ENCODE data around the gene BPIFB1. TPM values are rescaled to one million over a fixed set of nuclear protein-coding genes. Genes with fewer than 3 reads are reported as not detected.

The BPIFB1 gene
- total RNA-seq, 1 experiment from 2014 or later: not detected

DNA sequence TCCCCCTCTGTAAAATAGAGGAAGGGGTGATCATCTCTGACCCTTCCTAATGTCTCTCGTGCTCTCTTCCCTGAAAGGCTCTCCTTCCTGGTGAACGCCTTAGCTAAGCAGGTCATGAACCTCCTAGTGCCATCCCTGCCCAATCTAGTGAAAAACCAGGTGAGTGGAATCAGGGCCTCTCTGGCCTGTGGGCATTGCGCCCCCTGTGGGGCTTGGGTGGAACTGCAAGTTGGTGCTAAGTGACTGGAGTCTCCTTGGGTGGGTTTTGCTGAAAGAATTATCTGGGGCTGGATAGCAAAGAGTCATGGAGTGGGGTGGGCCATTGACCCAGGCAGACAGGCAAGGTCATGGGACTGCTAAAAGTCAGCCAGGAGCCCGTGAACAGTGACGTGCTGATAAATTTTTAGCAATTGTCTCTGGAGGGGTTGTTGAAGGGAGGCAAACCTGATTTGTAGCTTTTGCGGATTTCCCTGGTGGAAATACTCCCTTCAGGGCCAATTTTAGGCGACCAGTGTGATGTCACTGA, 8.9 kb downstream of the BPIFB1 start:
- H3K9me3 ChIP-seq (ENCODE audit: low read length): no peaks in the 10 kb centered on the region
- H3K36me3 ChIP-seq (ENCODE audit: insufficient read depth, low read length): no peaks in the 10 kb centered on the region
- DNase-seq: peak; percentile 93
- H4K20me1 ChIP-seq (ENCODE audit: insufficient read depth, low read depth, low read length): no peaks in the 10 kb centered on the region
- H3K27me3 ChIP-seq (ENCODE audit: low read length): no peaks in the 10 kb centered on the region
- no peak overlapping the region for H2AFZ ChIP-seq (ENCODE audit: low read length)
- H3K4me3 ChIP-seq (ENCODE audit: low read length): no peak overlapping the region
- H3K27ac ChIP-seq (ENCODE audit: low read length): no peak overlapping the region
- no peaks in the 10 kb centered on the region for H3K4me1 ChIP-seq (ENCODE audit: low read length)
- H3K79me2 ChIP-seq (ENCODE audit: low read length): no peaks in the 10 kb centered on the region
- H3K9ac ChIP-seq (ENCODE audit: low read length): no peak overlapping the region
- H3K4me2 ChIP-seq (ENCODE audit: low read depth, low read length, poor library complexity, severe bottlenecking): no peak overlapping the region
- no peaks in the 10 kb centered on the region for H3K9me2 ChIP-seq (replicated peaks; ENCODE audit: insufficient read depth, low read length)

DNA sequence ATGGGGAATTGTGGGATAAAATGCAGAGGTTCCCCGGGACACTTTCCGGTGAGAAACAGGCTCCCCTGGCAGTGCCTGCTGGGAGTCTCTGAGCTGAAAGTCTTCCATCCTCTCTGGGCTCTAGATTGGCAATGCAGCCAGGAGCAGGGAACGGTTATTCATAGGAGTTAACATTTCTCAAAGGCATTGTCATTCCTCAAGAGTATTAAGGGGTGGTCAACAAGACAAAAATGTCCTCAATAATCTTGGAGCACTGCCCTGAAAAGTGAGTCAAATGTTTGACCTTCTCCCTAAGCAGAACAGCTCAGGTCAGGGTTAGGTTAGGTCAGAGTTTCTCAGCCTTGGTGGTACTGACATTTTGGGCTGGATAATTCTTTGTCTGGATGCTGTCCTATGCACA, 13.2 kb downstream of the BPIFB1 start:
- H4K20me1 ChIP-seq (ENCODE audit: insufficient read depth, low read depth, low read length): no peaks in the 10 kb centered on the region
- no peaks in the 10 kb centered on the region for H3K9me3 ChIP-seq (ENCODE audit: low read length)
- no peak for DNase-seq
- no peak overlapping the region for H3K4me3 ChIP-seq (ENCODE audit: low read length)
- no peaks in the 10 kb centered on the region for H3K27me3 ChIP-seq (ENCODE audit: low read length)
- no peaks in the 10 kb centered on the region for H3K79me2 ChIP-seq (ENCODE audit: low read length)
- peaks cover 3% of the 10 kb centered on the region; the same call in 1 of the 2 replicates for H3K4me1 ChIP-seq (ENCODE audit: low read length)
- no peak overlapping the region for H3K4me2 ChIP-seq (ENCODE audit: low read depth, low read length, poor library complexity, severe bottlenecking)
- H3K36me3 ChIP-seq (ENCODE audit: insufficient read depth, low read length): no peaks in the 10 kb centered on the region
- H3K9me2 ChIP-seq (replicated peaks; ENCODE audit: insufficient read depth, low read length): no peaks in the 10 kb centered on the region
- H2AFZ ChIP-seq (ENCODE audit: low read length): no peak overlapping the region
- H3K9ac ChIP-seq (ENCODE audit: low read length): no peak overlapping the region
- H3K27ac ChIP-seq (ENCODE audit: low read length): no peak overlapping the region

- no peak overlapping the region for H3K4me3 ChIP-seq (ENCODE audit: low read length)
- H3K27me3 ChIP-seq (ENCODE audit: low read length): peaks cover 5% of the 10 kb centered on the region; the same call in 1 of the 2 replicates
- H3K36me3 ChIP-seq (ENCODE audit: insufficient read depth, low read length): no peaks in the 10 kb centered on the region
- no peak for DNase-seq
- H3K9me2 ChIP-seq (replicated peaks; ENCODE audit: insufficient read depth, low read length): no peaks in the 10 kb centered on the region
- H3K27ac ChIP-seq (ENCODE audit: low read length): no peak overlapping the region
- no peak overlapping the region for H3K9ac ChIP-seq (ENCODE audit: low read length)
- H3K79me2 ChIP-seq (ENCODE audit: low read length): no peaks in the 10 kb centered on the region
- H4K20me1 ChIP-seq (ENCODE audit: insufficient read depth, low read depth, low read length): no peaks in the 10 kb centered on the region
- H3K4me1 ChIP-seq (ENCODE audit: low read length): peaks cover 3% of the 10 kb centered on the region; the same call in 1 of the 2 replicates
- H2AFZ ChIP-seq (ENCODE audit: low read length): no peak overlapping the region
- H3K4me2 ChIP-seq (ENCODE audit: low read depth, low read length, poor library complexity, severe bottlenecking): no peak overlapping the region
- H3K9me3 ChIP-seq (ENCODE audit: low read length): no peaks in the 10 kb centered on the region
These were observed 15.4 kb downstream of the BPIFB1 start for GRCh38 chr20:33298391-33298790.

DNA sequence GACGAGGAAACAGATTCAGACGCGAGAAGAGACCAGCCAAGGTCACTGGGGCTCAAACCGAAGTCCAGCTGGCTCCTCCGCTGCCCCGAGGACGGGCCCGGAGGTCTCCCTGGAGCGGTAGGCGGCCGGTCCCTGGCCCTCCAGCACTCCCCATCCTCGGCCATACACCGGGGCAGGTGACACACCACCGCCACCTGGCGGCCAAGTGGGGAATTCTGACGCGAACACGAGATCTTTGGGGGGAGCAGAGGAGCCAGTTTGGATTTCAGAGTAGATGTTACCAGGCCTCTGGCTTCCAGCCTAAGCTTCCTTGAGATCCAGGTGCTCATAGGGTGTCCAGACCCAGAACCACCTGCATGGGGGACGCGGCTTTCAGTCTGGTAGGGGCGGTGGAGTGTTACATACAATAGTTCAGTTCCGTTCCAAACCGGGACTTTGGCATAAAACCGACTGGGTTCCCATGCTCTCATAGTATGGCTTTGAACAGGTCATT, 16.1 kb downstream of the BPIFB1 start:
- peak overlapping the region; percentile 36; the same call in 1 of the 2 replicates for H3K9ac ChIP-seq (ENCODE audit: low read length)
- H3K27me3 ChIP-seq (ENCODE audit: low read length): peaks cover 5% of the 10 kb centered on the region; the same call in 1 of the 2 replicates
- no peaks in the 10 kb centered on the region for H3K79me2 ChIP-seq (ENCODE audit: low read length)
- H3K27ac ChIP-seq (ENCODE audit: low read length): no peak overlapping the region
- H3K4me1 ChIP-seq (ENCODE audit: low read length): peaks cover 7% of the 10 kb centered on the region
- no peaks in the 10 kb centered on the region for H4K20me1 ChIP-seq (ENCODE audit: insufficient read depth, low read depth, low read length)
- no peak overlapping the region for H3K4me2 ChIP-seq (ENCODE audit: low read depth, low read length, poor library complexity, severe bottlenecking)
- DNase-seq: peak; percentile 90
- H3K4me3 ChIP-seq (ENCODE audit: low read length): no peak overlapping the region
- no peaks in the 10 kb centered on the region for H3K9me3 ChIP-seq (ENCODE audit: low read length)
- no peaks in the 10 kb centered on the region for H3K36me3 ChIP-seq (ENCODE audit: insufficient read depth, low read length)
- H2AFZ ChIP-seq (ENCODE audit: low read length): no peak overlapping the region
- no peaks in the 10 kb centered on the region for H3K9me2 ChIP-seq (replicated peaks; ENCODE audit: insufficient read depth, low read length)

GRCh38 chr20:33301192-33301930, 18.3 kb downstream of the BPIFB1 start:
- peaks cover 29% of the 10 kb centered on the region for H3K4me1 ChIP-seq (ENCODE audit: low read length)
- H4K20me1 ChIP-seq (ENCODE audit: insufficient read depth, low read depth, low read length): 0 out of 2 replicates have a peak, but pooled peaks cover 4% of the 10 kb centered on the region
- no peak overlapping the region for H2AFZ ChIP-seq (ENCODE audit: low read length)
- H3K27ac ChIP-seq (ENCODE audit: low read length): no peak overlapping the region
- H3K4me2 ChIP-seq (ENCODE audit: low read depth, low read length, poor library complexity, severe bottlenecking): no peak overlapping the region
- no peaks in the 10 kb centered on the region for H3K36me3 ChIP-seq (ENCODE audit: insufficient read depth, low read length)
- no peaks in the 10 kb centered on the region for H3K79me2 ChIP-seq (ENCODE audit: low read length)
- H3K9me2 ChIP-seq (replicated peaks; ENCODE audit: insufficient read depth, low read length): no peaks in the 10 kb centered on the region
- no peak overlapping the region for H3K9ac ChIP-seq (ENCODE audit: low read length)
- H3K27me3 ChIP-seq (ENCODE audit: low read length): peaks cover 5% of the 10 kb centered on the region; the same call in 1 of the 2 replicates
- peak; percentile 58 for DNase-seq
- no peak overlapping the region for H3K4me3 ChIP-seq (ENCODE audit: low read length)
- no peaks in the 10 kb centered on the region for H3K9me3 ChIP-seq (ENCODE audit: low read length)

GRCh38 chr20:33303595-33303994, 20.6 kb downstream of the BPIFB1 start:
- Histone ChIP-seq H3K4me3 (ENCODE audit: low read length) (no peak overlapping the region), H3K79me2 (ENCODE audit: low read length) (no peaks in the 10 kb centered on the region)

GRCh38 chr20:33304046-33304445, 21.0 kb downstream of the BPIFB1 start:
- H3K27me3 ChIP-seq (ENCODE audit: low read length): peaks cover 5% of the 10 kb centered on the region; the same call in 1 of the 2 replicates
- H3K79me2 ChIP-seq (ENCODE audit: low read length): no peaks in the 10 kb centered on the region
- H3K4me3 ChIP-seq (ENCODE audit: low read length): no peak overlapping the region
- H3K4me1 ChIP-seq (ENCODE audit: low read length): peaks cover 28% of the 10 kb centered on the region
- H3K9me2 ChIP-seq (replicated peaks; ENCODE audit: insufficient read depth, low read length): no peaks in the 10 kb centered on the region
- H2AFZ ChIP-seq (ENCODE audit: low read length): no peak overlapping the region
- peak; percentile 64 for DNase-seq
- no peak overlapping the region for H3K27ac ChIP-seq (ENCODE audit: low read length)
- 0 out of 2 replicates have a peak, but pooled peaks cover 5% of the 10 kb centered on the region for H4K20me1 ChIP-seq (ENCODE audit: insufficient read depth, low read depth, low read length)
- no peak overlapping the region for H3K9ac ChIP-seq (ENCODE audit: low read length)
- H3K9me3 ChIP-seq (ENCODE audit: low read length): no peaks in the 10 kb centered on the region
- H3K36me3 ChIP-seq (ENCODE audit: insufficient read depth, low read length): no peaks in the 10 kb centered on the region
- H3K4me2 ChIP-seq (ENCODE audit: low read depth, low read length, poor library complexity, severe bottlenecking): peak overlapping the region; percentile 30

More at GRCh38 chr20:33303595-33303994, 20.6 kb downstream of the BPIFB1 start:
- no peak overlapping the region for H3K4me2 ChIP-seq (ENCODE audit: low read depth, low read length, poor library complexity, severe bottlenecking)
- no peaks in the 10 kb centered on the region for H3K36me3 ChIP-seq (ENCODE audit: insufficient read depth, low read length)
- H4K20me1 ChIP-seq (ENCODE audit: insufficient read depth, low read depth, low read length): 0 out of 2 replicates have a peak, but pooled peaks cover 5% of the 10 kb centered on the region
- peaks cover 31% of the 10 kb centered on the region for H3K4me1 ChIP-seq (ENCODE audit: low read length)
- H3K9ac ChIP-seq (ENCODE audit: low read length): no peak overlapping the region
- H3K9me2 ChIP-seq (replicated peaks; ENCODE audit: insufficient read depth, low read length): no peaks in the 10 kb centered on the region
- H3K27me3 ChIP-seq (ENCODE audit: low read length): peaks cover 5% of the 10 kb centered on the region; the same call in 1 of the 2 replicates
- no peak overlapping the region for H3K27ac ChIP-seq (ENCODE audit: low read length)
- H2AFZ ChIP-seq (ENCODE audit: low read length): no peak overlapping the region
- H3K9me3 ChIP-seq (ENCODE audit: low read length): no peaks in the 10 kb centered on the region
- DNase-seq: no peak

DNA sequence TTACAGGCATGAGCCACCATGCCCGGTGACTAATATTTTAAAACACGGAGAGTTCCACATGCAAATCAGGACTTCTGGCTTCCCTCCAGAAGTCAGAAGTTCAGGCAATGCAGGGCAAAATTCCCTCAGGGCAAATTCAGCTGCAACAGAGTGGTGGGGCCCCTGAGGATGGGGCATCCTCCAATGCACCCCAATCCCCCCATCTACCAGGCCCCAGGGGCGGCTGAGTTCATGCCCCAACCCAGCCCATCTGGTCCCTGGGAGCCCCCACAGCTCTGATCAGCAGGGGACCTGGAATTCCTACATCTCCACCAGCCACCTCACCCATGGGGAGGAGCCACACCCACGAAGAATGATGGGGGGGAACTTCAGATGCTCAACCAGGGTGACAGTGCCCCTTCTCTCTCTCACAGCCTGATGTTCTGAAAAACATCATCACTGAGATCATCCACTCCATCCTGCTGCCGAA, 22.6 kb downstream of the BPIFB1 start:
- H3K9me3 ChIP-seq (ENCODE audit: low read length): no peaks in the 10 kb centered on the region
- H3K27me3 ChIP-seq (ENCODE audit: low read length): peaks cover 5% of the 10 kb centered on the region; the same call in 1 of the 2 replicates
- H4K20me1 ChIP-seq (ENCODE audit: insufficient read depth, low read depth, low read length): 0 out of 2 replicates have a peak, but pooled peaks cover 5% of the 10 kb centered on the region
- H3K9ac ChIP-seq (ENCODE audit: low read length): peak overlapping the region; percentile 21; the same call in 1 of the 2 replicates
- H3K36me3 ChIP-seq (ENCODE audit: insufficient read depth, low read length): no peaks in the 10 kb centered on the region
- H2AFZ ChIP-seq (ENCODE audit: low read length): no peak overlapping the region
- 0 out of 2 replicates have a peak overlapping the region, but pooled peaks have one; percentile 1 for H3K27ac ChIP-seq (ENCODE audit: low read length)
- H3K9me2 ChIP-seq (replicated peaks; ENCODE audit: insufficient read depth, low read length): no peaks in the 10 kb centered on the region
- H3K4me1 ChIP-seq (ENCODE audit: low read length): peaks cover 28% of the 10 kb centered on the region
- peak; percentile 75 for DNase-seq
- H3K79me2 ChIP-seq (ENCODE audit: low read length): no peaks in the 10 kb centered on the region
- H3K4me2 ChIP-seq (ENCODE audit: low read depth, low read length, poor library complexity, severe bottlenecking): peak overlapping the region; percentile 70
- H3K4me3 ChIP-seq (ENCODE audit: low read length): peak overlapping the region; percentile 46; the same call in 1 of the 2 replicates
